Activated CD8-positive, alpha-beta memory T cell treated with anti-CD3 and anti-CD28 coated beads for 1 hour (primary cell): ENCODE measurements around the gene HES1.

Source experiments
- DNase-seq, 2 donors: peaks; one replicate each; pipeline ENCODE4 v3.0.0-alpha.2; 2020; ENCODE audit warnings: low read depth in 1 of 2; ENCODE audit errors: extremely low read depth in 1 of 2

Gene HES1

GRCh38 chr3:194165271-194166018 is 29.5 kb downstream of the HES1 start:
- DNase-seq: no peak

GRCh38 chr3:194166682-194167479 is 30.9 kb downstream of the HES1 start:
- DNase-seq: no peak

- DNase-seq: no peak
These were observed 31.7 kb downstream of the HES1 start for GRCh38 chr3:194167480-194168282.

GRCh38 chr3:194168994-194169393 is 33.0 kb downstream of the HES1 start:
- DNase-seq: no peak

- DNase-seq: no peak
These were observed 33.6 kb downstream of the HES1 start for GRCh38 chr3:194169595-194169994.

GRCh38 chr3:194170793-194171192 is 34.8 kb downstream of the HES1 start:
- no peak for DNase-seq

GRCh38 chr3:194174406-194174805 is 38.5 kb downstream of the HES1 start:
- DNase-seq: no peak

- no peak for DNase-seq
These were observed 39.0 kb downstream of the HES1 start for GRCh38 chr3:194174980-194175379.

- DNase-seq: no peak
These were observed 40.5 kb downstream of the HES1 start for GRCh38 chr3:194176274-194176991.

GRCh38 chr3:194177141-194177540 is 41.2 kb downstream of the HES1 start:
- no peak for DNase-seq

GRCh38 chr3:194178128-194178527 is 42.2 kb downstream of the HES1 start:
- no peak for DNase-seq

GRCh38 chr3:194178669-194179068 is 42.7 kb downstream of the HES1 start:
- DNase-seq: no peak

GRCh38 chr3:194180570-194180969 is 44.6 kb downstream of the HES1 start:
- no peak for DNase-seq

GRCh38 chr3:194181612-194182529 is 45.9 kb downstream of the HES1 start:
- DNase-seq: no peak

GRCh38 chr3:194183271-194183670 is 47.3 kb downstream of the HES1 start:
- DNase-seq: no peak

GRCh38 chr3:194184265-194184751 is 48.4 kb downstream of the HES1 start:
- DNase-seq: no peak

- DNase-seq: no peak
These were observed 48.9 kb downstream of the HES1 start for GRCh38 chr3:194184801-194185200.

GRCh38 chr3:194185221-194185620 is 49.3 kb downstream of the HES1 start:
- no peak for DNase-seq

- DNase-seq: no peak
These were observed 51.4 kb downstream of the HES1 start for GRCh38 chr3:194187233-194187944.
